Ecto neural progenitor cell (in vitro differentiated cells): ENCODE results near the gene KIF27.
"Not testable (repeated sequence)": the region's sequence is repeated elsewhere in the genome, so short reads cannot be mapped to it uniquely, and the experiment has no call there.

Experiments used
- DNase-seq: peaks from one replicate; pipeline ENCODE4 v3.0.0-alpha.2; 2018; ENCODE audit warnings: low spot score

Gene KIF27

GRCh38 chr9:83920927-83921707 is at the start of gene KIF27:
TSS of gene KIF27 (minus strand) at chr9:83921432. CDS start at chr9:83915591, 5,841 bp downstream.
- peak; percentile 99 for DNase-seq

- no peak for DNase-seq
Observed at GRCh38 chr9:83969602-83970001, 48.4 kb upstream of the KIF27 start.

GRCh38 chr9:83967073-83967472 is 45.8 kb upstream of the KIF27 start:
- no peak for DNase-seq

GRCh38 chr9:83966209-83966582 is 45.0 kb upstream of the KIF27 start:
- DNase-seq = no peak

- DNase-seq = no peak
Observed at GRCh38 chr9:83965350-83966208, 44.3 kb upstream of the KIF27 start.

GRCh38 chr9:83964973-83965349 is 43.7 kb upstream of the KIF27 start:
- no peak for DNase-seq

GRCh38 chr9:83962165-83962564 is 40.9 kb upstream of the KIF27 start:
- no peak for DNase-seq

- no peak for DNase-seq
Observed at GRCh38 chr9:83960991-83961390, 39.8 kb upstream of the KIF27 start.

- no peak for DNase-seq
Observed at GRCh38 chr9:83959061-83959460, 37.8 kb upstream of the KIF27 start.

GRCh38 chr9:83957248-83957513 is 35.9 kb upstream of the KIF27 start:
- DNase-seq = no peak

GRCh38 chr9:83956436-83957247 is 35.4 kb upstream of the KIF27 start:
- no peak for DNase-seq

GRCh38 chr9:83956086-83956435 is 34.8 kb upstream of the KIF27 start:
- no peak for DNase-seq

- not testable (repeated sequence) for DNase-seq
Observed at GRCh38 chr9:83948096-83948495, 26.9 kb upstream of the KIF27 start.

GRCh38 chr9:83940590-83941303 is 19.5 kb upstream of the KIF27 start:
- no peak for DNase-seq

- DNase-seq = no peak
Observed at GRCh38 chr9:83937861-83938455, 16.7 kb upstream of the KIF27 start.

GRCh38 chr9:83936523-83936922 is 15.3 kb upstream of the KIF27 start:
- DNase-seq = no peak

- DNase-seq = no peak
Observed at GRCh38 chr9:83935276-83935935, 14.2 kb upstream of the KIF27 start.

GRCh38 chr9:83934569-83935275 is 13.5 kb upstream of the KIF27 start:
- DNase-seq = no peak

- no peak for DNase-seq
Observed at GRCh38 chr9:83933790-83934189, 12.6 kb upstream of the KIF27 start.

- DNase-seq = no peak
Observed at GRCh38 chr9:83932851-83933250, 11.6 kb upstream of the KIF27 start.

GRCh38 chr9:83932011-83932410 is 10.8 kb upstream of the KIF27 start:
- DNase-seq = no peak
